PFSK-1 (cell line): ENCODE results near the gene STK26.

Experiments used
- POLR2AphosphoS5 ChIP-seq: IDR thresholded peaks from 2 replicates; pipeline ENCODE4 v1.6.1; 2012; ENCODE audit warnings: low read depth, mild to moderate bottlenecking, control low read depth, low read length, moderate library complexity
- SIN3A ChIP-seq: IDR thresholded peaks from 2 replicates; pipeline ENCODE4 v1.6.1; 2012; ENCODE audit warnings: mild to moderate bottlenecking, low read length, moderate library complexity, borderline replicate concordance; ENCODE audit not compliant: insufficient read depth
- TAF1 ChIP-seq: IDR thresholded peaks from 2 replicates; pipeline ENCODE4 v1.6.1; 2012; ENCODE audit warnings: low read length, control low read depth, borderline replicate concordance; ENCODE audit not compliant: insufficient read depth
- TF ChIP-seq, protein P1 (sequence below), 2 experiments: IDR thresholded peaks; 2 replicates each; pipeline versions ENCODE4 v1.6.1 to v1.8.0; 2011 to 2012; ENCODE audit warnings: low read depth in 2 of 2, low read length in 2 of 2, control low read depth in 1 of 2, inconsistent platforms in 1 of 2, mild to moderate bottlenecking in 1 of 2, moderate library complexity in 1 of 2; ENCODE audit not compliant: insufficient read depth in 1 of 2

DNA sequence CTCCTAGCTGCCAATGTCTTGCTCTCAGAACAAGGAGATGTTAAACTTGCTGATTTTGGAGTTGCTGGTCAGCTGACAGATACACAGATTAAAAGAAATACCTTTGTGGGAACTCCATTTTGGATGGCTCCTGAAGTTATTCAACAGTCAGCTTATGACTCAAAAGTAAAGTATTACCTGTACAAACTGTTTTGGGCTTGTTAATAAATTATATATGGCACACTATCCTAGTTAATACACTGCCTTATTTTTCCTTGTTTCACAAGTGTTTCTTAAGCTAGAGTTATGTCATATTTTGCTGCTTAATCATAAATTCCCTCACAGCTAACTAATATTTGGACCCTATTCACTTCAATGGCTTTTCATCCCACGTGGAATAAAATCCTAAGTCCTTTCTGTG, 45.3 kb downstream of the STK26 start:
- no peak for TF ChIP-seq POLR2AphosphoS5
- TF ChIP-seq, protein P1, sequence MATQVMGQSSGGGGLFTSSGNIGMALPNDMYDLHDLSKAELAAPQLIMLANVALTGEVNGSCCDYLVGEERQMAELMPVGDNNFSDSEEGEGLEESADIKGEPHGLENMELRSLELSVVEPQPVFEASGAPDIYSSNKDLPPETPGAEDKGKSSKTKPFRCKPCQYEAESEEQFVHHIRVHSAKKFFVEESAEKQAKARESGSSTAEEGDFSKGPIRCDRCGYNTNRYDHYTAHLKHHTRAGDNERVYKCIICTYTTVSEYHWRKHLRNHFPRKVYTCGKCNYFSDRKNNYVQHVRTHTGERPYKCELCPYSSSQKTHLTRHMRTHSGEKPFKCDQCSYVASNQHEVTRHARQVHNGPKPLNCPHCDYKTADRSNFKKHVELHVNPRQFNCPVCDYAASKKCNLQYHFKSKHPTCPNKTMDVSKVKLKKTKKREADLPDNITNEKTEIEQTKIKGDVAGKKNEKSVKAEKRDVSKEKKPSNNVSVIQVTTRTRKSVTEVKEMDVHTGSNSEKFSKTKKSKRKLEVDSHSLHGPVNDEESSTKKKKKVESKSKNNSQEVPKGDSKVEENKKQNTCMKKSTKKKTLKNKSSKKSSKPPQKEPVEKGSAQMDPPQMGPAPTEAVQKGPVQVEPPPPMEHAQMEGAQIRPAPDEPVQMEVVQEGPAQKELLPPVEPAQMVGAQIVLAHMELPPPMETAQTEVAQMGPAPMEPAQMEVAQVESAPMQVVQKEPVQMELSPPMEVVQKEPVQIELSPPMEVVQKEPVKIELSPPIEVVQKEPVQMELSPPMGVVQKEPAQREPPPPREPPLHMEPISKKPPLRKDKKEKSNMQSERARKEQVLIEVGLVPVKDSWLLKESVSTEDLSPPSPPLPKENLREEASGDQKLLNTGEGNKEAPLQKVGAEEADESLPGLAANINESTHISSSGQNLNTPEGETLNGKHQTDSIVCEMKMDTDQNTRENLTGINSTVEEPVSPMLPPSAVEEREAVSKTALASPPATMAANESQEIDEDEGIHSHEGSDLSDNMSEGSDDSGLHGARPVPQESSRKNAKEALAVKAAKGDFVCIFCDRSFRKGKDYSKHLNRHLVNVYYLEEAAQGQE (IDR thresholded peaks at IDR 0.05; ENCODE audit: insufficient read depth in 1 of 2, low read depth in 2 of 2, low read length in 2 of 2), result no peak
- TF ChIP-seq SIN3A, result no peak
- no peak for TF ChIP-seq TAF1
